ENCODE results near the gene PARP6. TPM values are rescaled to one million over a fixed set of nuclear protein-coding genes. Genes with fewer than 3 reads are reported as not detected.

Gene PARP6
- total RNA-seq, 3 donors from 2014 or later, result 63.9 to 90.4 (median 65.8) TPM

DNA sequence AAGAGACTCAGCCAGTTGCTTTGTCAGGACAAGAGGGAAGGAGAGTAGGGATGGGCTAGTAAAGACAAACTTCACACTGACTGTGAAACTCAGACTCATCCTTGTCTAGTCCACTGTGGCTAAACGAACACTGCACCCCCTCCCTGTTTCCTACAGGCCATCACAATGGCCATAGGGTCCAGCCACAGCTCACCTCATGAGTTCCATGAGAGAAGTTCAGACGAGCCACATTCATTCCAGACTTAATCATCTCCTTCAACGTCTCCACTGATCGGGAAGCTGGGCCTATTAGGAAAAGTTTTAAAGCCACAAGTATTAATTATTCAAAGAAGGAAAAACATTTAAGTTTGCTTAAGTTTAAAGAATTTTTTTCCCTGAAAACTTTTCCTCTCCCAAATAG lies 55.1 kb downstream of the PARP6 start:
- no peaks in the 10 kb centered on the region for H3K27me3 ChIP-seq
- no peaks in the 10 kb centered on the region for H3K36me3 ChIP-seq
- TF ChIP-seq POLR2AphosphoS5 (IDR thresholded peaks at IDR 0.05), result no peak
- TF ChIP-seq, protein P1, sequence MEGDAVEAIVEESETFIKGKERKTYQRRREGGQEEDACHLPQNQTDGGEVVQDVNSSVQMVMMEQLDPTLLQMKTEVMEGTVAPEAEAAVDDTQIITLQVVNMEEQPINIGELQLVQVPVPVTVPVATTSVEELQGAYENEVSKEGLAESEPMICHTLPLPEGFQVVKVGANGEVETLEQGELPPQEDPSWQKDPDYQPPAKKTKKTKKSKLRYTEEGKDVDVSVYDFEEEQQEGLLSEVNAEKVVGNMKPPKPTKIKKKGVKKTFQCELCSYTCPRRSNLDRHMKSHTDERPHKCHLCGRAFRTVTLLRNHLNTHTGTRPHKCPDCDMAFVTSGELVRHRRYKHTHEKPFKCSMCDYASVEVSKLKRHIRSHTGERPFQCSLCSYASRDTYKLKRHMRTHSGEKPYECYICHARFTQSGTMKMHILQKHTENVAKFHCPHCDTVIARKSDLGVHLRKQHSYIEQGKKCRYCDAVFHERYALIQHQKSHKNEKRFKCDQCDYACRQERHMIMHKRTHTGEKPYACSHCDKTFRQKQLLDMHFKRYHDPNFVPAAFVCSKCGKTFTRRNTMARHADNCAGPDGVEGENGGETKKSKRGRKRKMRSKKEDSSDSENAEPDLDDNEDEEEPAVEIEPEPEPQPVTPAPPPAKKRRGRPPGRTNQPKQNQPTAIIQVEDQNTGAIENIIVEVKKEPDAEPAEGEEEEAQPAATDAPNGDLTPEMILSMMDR (IDR thresholded peaks at IDR 0.05), result no peak
- TF ChIP-seq POLR2A (IDR thresholded peaks at IDR 0.05), result no peak
- no peak for DNase-seq (ENCODE audit: low spot score in 2 of 2)
- intact Hi-C loops (cut with DNase I; ENCODE audit: low total_unique reads), result no loop called here
- H3K9me3 ChIP-seq, result no peaks in the 10 kb centered on the region
- no peak overlapping the region for H3K27ac ChIP-seq
- H3K4me1 ChIP-seq, result peaks cover 0 to 2% of the 10 kb centered on the region in 2 donors
- no peak overlapping the region for H3K4me3 ChIP-seq

DNA sequence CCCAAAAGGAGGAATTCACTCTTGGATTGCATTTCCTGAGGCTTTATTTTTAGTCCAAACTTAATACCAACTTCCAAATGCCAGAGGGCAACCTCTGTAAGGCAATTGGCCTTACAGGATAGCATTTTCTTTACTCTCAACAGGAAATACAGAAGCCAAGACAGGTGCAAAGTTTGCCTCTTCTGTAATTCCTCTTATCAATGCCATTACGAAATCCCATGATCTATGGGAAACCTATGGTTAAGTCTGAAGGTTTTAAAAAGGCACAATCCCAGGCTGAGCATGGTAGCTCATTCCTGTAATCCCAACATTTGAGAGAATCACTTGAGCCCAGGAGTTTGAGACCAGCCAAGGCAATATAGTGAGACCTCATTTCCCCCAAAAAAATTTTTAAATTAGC lies 56.3 kb downstream of the PARP6 start:
- intact Hi-C loops (cut with DNase I; ENCODE audit: low total_unique reads), result no loop called here
- no peak for DNase-seq (ENCODE audit: low spot score in 2 of 2)

DNA sequence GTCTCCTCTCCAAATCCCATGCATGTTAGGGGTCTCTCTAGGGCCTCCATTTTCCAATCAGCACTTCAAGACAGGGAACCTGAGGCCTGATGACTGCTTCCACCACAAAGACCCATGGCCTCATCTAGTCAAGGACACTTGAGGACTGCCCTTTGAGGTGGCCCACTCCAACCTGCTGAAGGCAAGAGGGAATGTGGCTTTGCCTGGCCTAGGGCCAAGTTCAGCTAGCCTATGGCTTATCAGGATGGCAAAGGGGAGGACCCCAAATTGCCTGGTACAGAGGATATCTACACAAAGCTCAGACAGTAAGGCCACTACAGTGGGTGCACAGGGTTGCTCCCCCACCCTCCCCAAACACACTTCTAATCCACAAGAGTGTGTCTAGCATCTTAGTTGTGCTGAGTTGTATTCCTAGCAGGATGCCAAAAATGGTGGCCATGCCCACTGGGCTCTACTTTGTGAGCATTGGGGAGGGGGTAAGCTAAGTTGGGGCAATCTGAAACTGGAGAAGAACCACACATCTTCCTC lies 64.7 kb downstream of the PARP6 start:
- peaks cover 6 to 12% of the 10 kb centered on the region in 2 donors for H3K4me1 ChIP-seq
- intact Hi-C loops (cut with DNase I; ENCODE audit: low total_unique reads), result loop anchor here (10.0 kb wide), 1 partner anchor 67 kb away; the partner anchor contains the start of gene PARP6
- H3K36me3 ChIP-seq, result peaks cover 21% of the 10 kb centered on the region
- TF ChIP-seq POLR2A (IDR thresholded peaks at IDR 0.05), result no peak
- TF ChIP-seq, protein P1 (IDR thresholded peaks at IDR 0.05), result no peak
- no peak for TF ChIP-seq POLR2AphosphoS5 (IDR thresholded peaks at IDR 0.05)
- no peak for DNase-seq (ENCODE audit: low spot score in 2 of 2)
- H3K9me3 ChIP-seq, result no peaks in the 10 kb centered on the region
- H3K27ac ChIP-seq, result no peak overlapping the region
- H3K4me3 ChIP-seq, result no peak overlapping the region
- no peaks in the 10 kb centered on the region for H3K27me3 ChIP-seq

More for the DNA sequence above, 56.3 kb downstream of the PARP6 start:
- no peaks in the 10 kb centered on the region for H3K36me3 ChIP-seq
- TF ChIP-seq POLR2A (IDR thresholded peaks at IDR 0.05) (no peak), POLR2AphosphoS5 (IDR thresholded peaks at IDR 0.05) (no peak)
- TF ChIP-seq, protein P1 (IDR thresholded peaks at IDR 0.05), result no peak
- H3K27me3 ChIP-seq, result no peaks in the 10 kb centered on the region
- H3K27ac ChIP-seq, result no peak overlapping the region
- H3K9me3 ChIP-seq, result no peaks in the 10 kb centered on the region
- H3K4me3 ChIP-seq, result no peak overlapping the region
- H3K4me1 ChIP-seq, result no peaks in the 10 kb centered on the region

DNA sequence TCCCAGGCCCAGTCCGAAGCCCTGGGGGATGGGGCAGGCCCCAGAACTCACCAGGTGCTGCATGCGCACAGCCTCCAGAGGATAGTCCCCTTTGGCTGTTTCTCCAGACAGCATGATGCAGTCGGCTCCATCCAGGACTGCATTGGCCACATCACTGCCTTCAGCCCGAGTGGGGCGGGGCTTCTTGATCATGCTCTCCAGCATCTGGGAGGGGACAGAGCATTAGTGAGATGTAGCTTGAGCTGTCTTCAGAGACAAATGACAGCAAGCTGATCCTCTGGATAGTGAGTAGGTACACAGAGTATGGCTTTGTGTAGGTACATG lies 65.7 kb downstream of the PARP6 start:
- intact Hi-C loops (cut with DNase I; ENCODE audit: low total_unique reads), result loop anchor here (10.0 kb wide), 1 partner anchor 68 kb away; the partner anchor contains the start of gene PARP6
- Histone ChIP-seq H3K27ac (no peak overlapping the region), H3K36me3 (peaks cover 27% of the 10 kb centered on the region), H3K4me1 (peaks cover 6 to 12% of the 10 kb centered on the region in 2 donors), H3K4me3 (no peak overlapping the region), H3K9me3 (no peaks in the 10 kb centered on the region), H3K27me3 (no peaks in the 10 kb centered on the region)
- no peak for TF ChIP-seq POLR2AphosphoS5 (IDR thresholded peaks at IDR 0.05)
- no peak for DNase-seq (ENCODE audit: low spot score in 2 of 2)

DNA sequence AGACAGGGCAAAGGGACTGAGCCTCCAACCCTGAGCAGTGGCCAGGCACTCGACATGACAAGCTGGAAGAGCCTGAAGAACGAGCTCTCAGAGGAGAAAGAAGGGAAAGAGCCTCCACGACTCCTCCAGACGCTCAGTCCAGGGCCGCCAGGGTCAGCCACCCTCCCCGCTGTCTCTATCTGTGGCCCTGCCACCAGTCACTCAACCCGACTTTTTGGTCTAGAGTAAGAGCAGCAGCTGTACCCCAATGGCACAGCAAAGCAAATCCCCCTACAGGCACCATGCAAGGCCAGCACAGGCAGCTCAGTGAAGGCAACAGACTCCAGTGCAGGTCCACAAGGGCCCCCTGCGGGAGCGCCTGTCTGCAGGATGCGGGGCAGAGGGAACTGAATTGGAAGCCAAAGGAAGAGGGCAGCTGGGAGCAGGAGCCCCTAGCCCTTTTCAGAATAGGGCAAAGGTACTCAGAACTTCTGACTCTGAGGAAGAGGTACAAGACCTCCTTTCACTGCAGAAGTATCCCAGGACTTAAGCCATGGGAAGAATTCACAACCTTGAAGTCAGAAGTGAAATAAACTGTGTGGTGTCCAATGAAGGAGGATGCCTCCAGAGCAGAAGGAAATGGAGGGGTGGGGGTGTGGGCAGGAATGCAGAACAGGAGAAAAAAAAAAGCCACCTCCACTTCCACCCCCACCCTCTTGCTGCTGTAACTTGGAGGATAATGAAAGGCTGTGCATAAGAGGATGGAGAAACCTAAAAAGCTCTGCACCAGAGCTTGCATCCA lies 66.3 kb downstream of the PARP6 start:
- H3K9me3 ChIP-seq, result no peaks in the 10 kb centered on the region
- intact Hi-C loops (cut with DNase I; ENCODE audit: low total_unique reads), result loop anchor here (10.0 kb wide), 1 partner anchor 69 kb away; the partner anchor contains the start of gene PARP6
- H3K36me3 ChIP-seq, result peaks cover 33% of the 10 kb centered on the region
- no peak overlapping the region for H3K27ac ChIP-seq
- no peaks in the 10 kb centered on the region for H3K27me3 ChIP-seq
- no peak overlapping the region for H3K4me3 ChIP-seq
- TF ChIP-seq POLR2A (IDR thresholded peaks at IDR 0.05) (no peak), POLR2AphosphoS5 (IDR thresholded peaks at IDR 0.05) (no peak)
- TF ChIP-seq, protein P1 (IDR thresholded peaks at IDR 0.05), result no peak
- H3K4me1 ChIP-seq, result peaks cover 6 to 12% of the 10 kb centered on the region in 2 donors
- no peak for DNase-seq (ENCODE audit: low spot score in 2 of 2)

Measured in breast epithelium (tissue), 4 donors.